WTC11 (cell line): ENCODE data around the gene GALNTL6. TPM values are rescaled to one million over a fixed set of nuclear protein-coding genes. Genes with fewer than 3 reads are reported as not detected.

ENCODE experiments used
- ARID4B ChIP-seq: sonication (generic); formaldehyde crosslinking; IDR thresholded peaks from 2 replicates; pipeline ENCODE4 v1.8.0; 2023; ENCODE audit warnings: missing genetic modification reagents, mild to moderate bottlenecking, borderline replicate concordance
- E2F1 ChIP-seq: sonication (generic); formaldehyde crosslinking; IDR thresholded peaks from 2 replicates; pipeline ENCODE4 v1.8.0; 2022; ENCODE audit warnings: mild to moderate bottlenecking, missing genetic modification reagents
- EMX1 ChIP-seq: fragments of 250-450 bp; sonication (Bioruptor Pico); IDR thresholded peaks from 2 replicates; pipeline ENCODE4 v1.8.0; 2021; ENCODE audit warnings: mild to moderate bottlenecking
- FOXP1 ChIP-seq: sonication (generic); formaldehyde crosslinking; IDR thresholded peaks from 2 replicates; pipeline ENCODE4 v1.8.0; 2022; ENCODE audit warnings: missing genetic modification reagents, mild to moderate bottlenecking, moderate library complexity, borderline replicate concordance
- HMGA2 ChIP-seq: fragments of 250-450 bp; sonication (Bioruptor Pico); IDR thresholded peaks from 2 replicates; pipeline ENCODE4 v1.4.0; 2021; ENCODE audit warnings: mild to moderate bottlenecking, moderate library complexity
- NFATC4 ChIP-seq: fragments of 250-450 bp; sonication (Bioruptor Pico); IDR thresholded peaks from 2 replicates; pipeline ENCODE4 v1.9.0; 2021; ENCODE audit warnings: mild to moderate bottlenecking
- NR3C1 ChIP-seq: sonication (generic); formaldehyde crosslinking; conservative IDR thresholded peaks from 2 replicates; pipeline ENCODE4 v1.8.1; 2023; ENCODE audit warnings: low read depth, mild to moderate bottlenecking, missing genetic modification reagents
- ZBTB43 ChIP-seq: sonication (generic); formaldehyde crosslinking; IDR thresholded peaks from 2 replicates; pipeline ENCODE4 v1.8.1; 2023; ENCODE audit warnings: mild to moderate bottlenecking, missing genetic modification reagents
- ZNF121 ChIP-seq: sonication (generic); formaldehyde crosslinking; IDR thresholded peaks from 2 replicates; pipeline ENCODE4 v1.8.0; 2023; ENCODE audit warnings: missing genetic modification reagents
- ZNF416 ChIP-seq: fragments of 250-450 bp; sonication (Bioruptor Pico); IDR thresholded peaks from 2 replicates; pipeline ENCODE4 v1.9.0; 2021; ENCODE audit warnings: mild to moderate bottlenecking, inconsistent platforms
- ZSCAN18 ChIP-seq: fragments of 250-450 bp; sonication (Bioruptor Pico); IDR thresholded peaks from 2 replicates; pipeline ENCODE4 v2.1.2; 2022; ENCODE audit warnings: mild to moderate bottlenecking, moderate library complexity
- total RNA-seq: library from RNA; stranded (reverse); gene quantifications from 3 replicates; pipeline ENCODE4 v1.2.3, GENCODE V29; 2021
- TF ChIP-seq, protein P1 (sequence below): sonication (generic); formaldehyde crosslinking; IDR thresholded peaks from 2 replicates; pipeline ENCODE4 v1.8.1; 2023; ENCODE audit warnings: mild to moderate bottlenecking, missing genetic modification reagents, moderate library complexity
- TF ChIP-seq, protein P2 (sequence below): fragments of 250-450 bp; sonication (Bioruptor Pico); IDR thresholded peaks from 2 replicates; pipeline ENCODE4 v1.8.0; 2021; ENCODE audit warnings: mild to moderate bottlenecking
- TF ChIP-seq, protein P3 (sequence below): fragments of 250-450 bp; sonication (Bioruptor Pico); IDR thresholded peaks from 2 replicates; pipeline ENCODE4 v1.9.0; 2021; ENCODE audit warnings: mild to moderate bottlenecking
- TF ChIP-seq, protein P4 (sequence below): fragments of 200-600 bp; IDR thresholded peaks from 2 replicates; pipeline ENCODE4 v1.8.0; 2022; ENCODE audit warnings: antibody characterized with exemption
- TF ChIP-seq, protein P5 (sequence below): sonication (generic); formaldehyde crosslinking; IDR thresholded peaks from 2 replicates; pipeline ENCODE4 v1.8.1; 2023; ENCODE audit warnings: mild to moderate bottlenecking, moderate library complexity, missing genetic modification reagents

The GALNTL6 gene
- total RNA-seq, 1 experiment from 2014 or later: 0.24 TPM

DNA sequence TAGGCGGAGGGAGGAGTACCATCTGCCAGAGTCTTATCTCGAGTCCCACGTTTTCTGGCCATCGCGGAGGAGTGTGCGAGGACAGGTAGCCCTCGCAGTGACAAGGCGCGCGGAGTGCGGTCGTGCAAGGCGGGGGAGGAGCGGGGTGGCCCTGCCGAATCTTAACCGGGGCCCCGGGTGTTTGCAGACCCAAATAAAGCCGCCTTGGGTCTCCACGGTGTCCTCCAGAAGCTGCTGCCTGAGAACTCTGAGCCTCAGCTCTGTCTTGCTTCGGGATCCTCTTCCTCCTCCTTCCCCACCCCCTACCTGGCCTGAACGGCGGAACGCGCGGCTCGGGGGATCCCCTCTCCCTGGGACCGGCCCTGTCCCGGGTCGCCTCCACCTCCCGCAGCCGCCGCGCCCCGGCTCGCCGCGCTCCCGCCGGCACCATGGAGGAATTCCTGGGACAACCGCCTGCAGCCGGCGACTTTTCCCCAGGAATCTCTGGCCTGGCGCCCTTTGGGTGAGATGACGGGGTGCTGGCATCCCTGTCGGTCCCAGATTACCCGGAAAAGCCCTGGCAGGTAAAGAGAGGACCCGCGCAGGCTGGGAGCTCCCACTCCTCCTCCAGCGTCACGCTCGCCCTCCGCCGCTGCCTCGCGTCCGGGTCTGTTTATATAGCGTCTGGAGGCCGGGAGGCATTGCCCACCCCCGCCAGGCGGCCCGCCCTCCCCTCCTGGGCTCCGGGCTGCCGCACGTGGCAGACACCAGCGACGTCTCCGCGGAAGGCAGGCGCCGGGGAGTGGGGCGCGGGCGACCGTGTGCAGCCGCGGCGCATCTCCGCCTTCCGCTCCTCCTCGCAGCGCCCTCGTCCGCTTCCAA lies at the start of gene GALNTL6 (continued):
- no peak for TF ChIP-seq HMGA2 (CRISPR knock-in tag)
- TF ChIP-seq ZNF121 (CRISPR knock-in tag): no peak
- TF ChIP-seq, protein P1, sequence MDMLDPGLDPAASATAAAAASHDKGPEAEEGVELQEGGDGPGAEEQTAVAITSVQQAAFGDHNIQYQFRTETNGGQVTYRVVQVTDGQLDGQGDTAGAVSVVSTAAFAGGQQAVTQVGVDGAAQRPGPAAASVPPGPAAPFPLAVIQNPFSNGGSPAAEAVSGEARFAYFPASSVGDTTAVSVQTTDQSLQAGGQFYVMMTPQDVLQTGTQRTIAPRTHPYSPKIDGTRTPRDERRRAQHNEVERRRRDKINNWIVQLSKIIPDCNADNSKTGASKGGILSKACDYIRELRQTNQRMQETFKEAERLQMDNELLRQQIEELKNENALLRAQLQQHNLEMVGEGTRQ (CRISPR knock-in tag): no peak
- TF ChIP-seq EMX1 (CRISPR knock-in tag): no peak
- no peak for TF ChIP-seq ZNF416 (CRISPR knock-in tag)
- TF ChIP-seq FOXP1 (CRISPR knock-in tag): 0 out of 2 replicates have a peak, but pooled peaks have one; percentile 12
- TF ChIP-seq, protein P2, sequence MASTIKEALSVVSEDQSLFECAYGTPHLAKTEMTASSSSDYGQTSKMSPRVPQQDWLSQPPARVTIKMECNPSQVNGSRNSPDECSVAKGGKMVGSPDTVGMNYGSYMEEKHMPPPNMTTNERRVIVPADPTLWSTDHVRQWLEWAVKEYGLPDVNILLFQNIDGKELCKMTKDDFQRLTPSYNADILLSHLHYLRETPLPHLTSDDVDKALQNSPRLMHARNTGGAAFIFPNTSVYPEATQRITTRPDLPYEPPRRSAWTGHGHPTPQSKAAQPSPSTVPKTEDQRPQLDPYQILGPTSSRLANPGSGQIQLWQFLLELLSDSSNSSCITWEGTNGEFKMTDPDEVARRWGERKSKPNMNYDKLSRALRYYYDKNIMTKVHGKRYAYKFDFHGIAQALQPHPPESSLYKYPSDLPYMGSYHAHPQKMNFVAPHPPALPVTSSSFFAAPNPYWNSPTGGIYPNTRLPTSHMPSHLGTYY (CRISPR knock-in tag): no peak
- TF ChIP-seq ZSCAN18 (CRISPR knock-in tag): no peak
- no peak for TF ChIP-seq NFATC4 (CRISPR knock-in tag)
- 0 out of 2 replicates have a peak, but pooled peaks have one; percentile 23 for TF ChIP-seq E2F1 (CRISPR knock-in tag)
- TF ChIP-seq ARID4B (CRISPR knock-in tag): no peak
- TF ChIP-seq, protein P3, sequence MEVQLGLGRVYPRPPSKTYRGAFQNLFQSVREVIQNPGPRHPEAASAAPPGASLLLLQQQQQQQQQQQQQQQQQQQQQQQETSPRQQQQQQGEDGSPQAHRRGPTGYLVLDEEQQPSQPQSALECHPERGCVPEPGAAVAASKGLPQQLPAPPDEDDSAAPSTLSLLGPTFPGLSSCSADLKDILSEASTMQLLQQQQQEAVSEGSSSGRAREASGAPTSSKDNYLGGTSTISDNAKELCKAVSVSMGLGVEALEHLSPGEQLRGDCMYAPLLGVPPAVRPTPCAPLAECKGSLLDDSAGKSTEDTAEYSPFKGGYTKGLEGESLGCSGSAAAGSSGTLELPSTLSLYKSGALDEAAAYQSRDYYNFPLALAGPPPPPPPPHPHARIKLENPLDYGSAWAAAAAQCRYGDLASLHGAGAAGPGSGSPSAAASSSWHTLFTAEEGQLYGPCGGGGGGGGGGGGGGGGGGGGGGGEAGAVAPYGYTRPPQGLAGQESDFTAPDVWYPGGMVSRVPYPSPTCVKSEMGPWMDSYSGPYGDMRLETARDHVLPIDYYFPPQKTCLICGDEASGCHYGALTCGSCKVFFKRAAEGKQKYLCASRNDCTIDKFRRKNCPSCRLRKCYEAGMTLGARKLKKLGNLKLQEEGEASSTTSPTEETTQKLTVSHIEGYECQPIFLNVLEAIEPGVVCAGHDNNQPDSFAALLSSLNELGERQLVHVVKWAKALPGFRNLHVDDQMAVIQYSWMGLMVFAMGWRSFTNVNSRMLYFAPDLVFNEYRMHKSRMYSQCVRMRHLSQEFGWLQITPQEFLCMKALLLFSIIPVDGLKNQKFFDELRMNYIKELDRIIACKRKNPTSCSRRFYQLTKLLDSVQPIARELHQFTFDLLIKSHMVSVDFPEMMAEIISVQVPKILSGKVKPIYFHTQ (CRISPR knock-in tag): no peak
- no peak for TF ChIP-seq NR3C1
- TF ChIP-seq, protein P4, sequence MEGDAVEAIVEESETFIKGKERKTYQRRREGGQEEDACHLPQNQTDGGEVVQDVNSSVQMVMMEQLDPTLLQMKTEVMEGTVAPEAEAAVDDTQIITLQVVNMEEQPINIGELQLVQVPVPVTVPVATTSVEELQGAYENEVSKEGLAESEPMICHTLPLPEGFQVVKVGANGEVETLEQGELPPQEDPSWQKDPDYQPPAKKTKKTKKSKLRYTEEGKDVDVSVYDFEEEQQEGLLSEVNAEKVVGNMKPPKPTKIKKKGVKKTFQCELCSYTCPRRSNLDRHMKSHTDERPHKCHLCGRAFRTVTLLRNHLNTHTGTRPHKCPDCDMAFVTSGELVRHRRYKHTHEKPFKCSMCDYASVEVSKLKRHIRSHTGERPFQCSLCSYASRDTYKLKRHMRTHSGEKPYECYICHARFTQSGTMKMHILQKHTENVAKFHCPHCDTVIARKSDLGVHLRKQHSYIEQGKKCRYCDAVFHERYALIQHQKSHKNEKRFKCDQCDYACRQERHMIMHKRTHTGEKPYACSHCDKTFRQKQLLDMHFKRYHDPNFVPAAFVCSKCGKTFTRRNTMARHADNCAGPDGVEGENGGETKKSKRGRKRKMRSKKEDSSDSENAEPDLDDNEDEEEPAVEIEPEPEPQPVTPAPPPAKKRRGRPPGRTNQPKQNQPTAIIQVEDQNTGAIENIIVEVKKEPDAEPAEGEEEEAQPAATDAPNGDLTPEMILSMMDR: no peak
- TF ChIP-seq, protein P5, sequence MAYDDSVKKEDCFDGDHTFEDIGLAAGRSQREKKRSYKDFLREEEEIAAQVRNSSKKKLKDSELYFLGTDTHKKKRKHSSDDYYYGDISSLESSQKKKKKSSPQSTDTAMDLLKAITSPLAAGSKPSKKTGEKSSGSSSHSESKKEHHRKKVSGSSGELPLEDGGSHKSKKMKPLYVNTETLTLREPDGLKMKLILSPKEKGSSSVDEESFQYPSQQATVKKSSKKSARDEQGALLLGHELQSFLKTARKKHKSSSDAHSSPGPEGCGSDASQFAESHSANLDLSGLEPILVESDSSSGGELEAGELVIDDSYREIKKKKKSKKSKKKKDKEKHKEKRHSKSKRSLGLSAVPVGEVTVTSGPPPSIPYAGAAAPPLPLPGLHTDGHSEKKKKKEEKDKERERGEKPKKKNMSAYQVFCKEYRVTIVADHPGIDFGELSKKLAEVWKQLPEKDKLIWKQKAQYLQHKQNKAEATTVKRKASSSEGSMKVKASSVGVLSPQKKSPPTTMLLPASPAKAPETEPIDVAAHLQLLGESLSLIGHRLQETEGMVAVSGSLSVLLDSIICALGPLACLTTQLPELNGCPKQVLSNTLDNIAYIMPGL (CRISPR knock-in tag): no peak
- no peak for TF ChIP-seq ZBTB43 (CRISPR knock-in tag)
